ENCODE data around the gene ARSK. TPM values are rescaled to one million over a fixed set of nuclear protein-coding genes. Genes with fewer than 3 reads are reported as not detected.

The ARSK gene
- total RNA-seq, 1 donor from 2014 or later = 10.7 TPM

Other genes starting within 250 kb of the ARSK start
- not detected in 2 replicates for gene FAM81B, start 163.7 kb upstream of the ARSK start, total RNA-seq
- gene SKIC3, start 124 bp upstream of the ARSK start, total RNA-seq = 102 and 115 TPM in 2 replicates
- gene GPR150, start 65.0 kb downstream of the ARSK start, total RNA-seq = 0.16 and 0.21 TPM in 2 replicates
- gene RFESD, start 91.7 kb downstream of the ARSK start, total RNA-seq = 1.7 and 2.3 TPM in 2 replicates
- gene SPATA9, start 127.9 kb downstream of the ARSK start, total RNA-seq = 3.0 and 3.8 TPM in 2 replicates
- gene RHOBTB3, start 176.2 kb downstream of the ARSK start, total RNA-seq = 190 and 208 TPM in 2 replicates

Measured in osteocyte (in vitro differentiated cells).